K562 (cell line): ENCODE measurements around the gene PRTN3. TPM values are rescaled to one million over a fixed set of nuclear protein-coding genes. Genes with fewer than 3 reads are reported as not detected.

ENCODE experiments used
- ATAC-seq: fragments of 200-7000 bp; cut with Tn5 transposase; 3 replicates; pipeline ENCODE4 v1.9.1; 2020; ENCODE audit warnings: moderate library complexity
- BruUV-seq: library from RNA; stranded (reverse); fragments of 400-500 nt; replicated peaks from 2 replicates; lab custom pipeline; 2021; lab: Mats Ljungman, UMichigan
- CTCF ChIA-PET: fragments of 300-600 bp; formaldehyde crosslinking; extraction: SDS; loops from one replicate; lab custom pipeline; 2021; ENCODE audit warnings: low intra/inter-chr PET ratio; lab: Yijun Ruan, JAX
- POLR2A ChIA-PET: fragments of 300-600, 350-650 bp; sonication (Branson Sonifier 250); formaldehyde crosslinking; extraction: SDS; loops from one replicate; lab custom pipeline; 2021; ENCODE audit warnings: antibody characterized with exemption, inconsistent platforms; lab: Yijun Ruan, JAX
- DNase-seq, 4 experiments: peaks; one replicate each; pipeline versions ENCODE4 v3.0.0 to v3.0.0-alpha.2; 2011 to 2018; ENCODE audit warnings: low spot score in 3 of 4, mixed read lengths in 3 of 4; ENCODE audit errors: extremely low read depth in 1 of 4
- FAIRE-seq: peaks from 2 replicates; lab custom pipeline; 2011; peaks lifted over from hg19 to GRCh38; lab: Jason Lieb, UNC
- H2AFZ ChIP-seq: 2 replicates; pipeline ENCODE4 v1.6.0; 2011; ENCODE audit warnings: low read depth, low read length, control low read depth, inconsistent platforms
- H3K27ac ChIP-seq: fragments of 200-600 bp; 3 replicates; pipeline ENCODE4 v1.8.0; 2011; ENCODE audit warnings: low read depth, mild to moderate bottlenecking, control low read depth, inconsistent platforms, low read length, moderate library complexity, mixed read lengths; ENCODE audit errors: extremely low read depth
- H3K27me3 ChIP-seq, 2 experiments: fragments of 300-600 bp in 1 of 2; 2 replicates in 1 of 2; 3 replicates in 1 of 2; pipeline versions ENCODE4 v1.6.0 to v1.8.0; 2011; ENCODE audit warnings: inconsistent platforms in 2 of 2, low read length in 2 of 2, mild to moderate bottlenecking in 1 of 2, mixed read lengths in 1 of 2, moderate library complexity in 1 of 2; ENCODE audit not compliant: control insufficient read depth in 2 of 2, insufficient read depth in 2 of 2
- H3K36me3 ChIP-seq: fragments of 300-600 bp; 3 replicates; pipeline ENCODE4 v1.8.0; 2011; ENCODE audit warnings: mild to moderate bottlenecking, low read length, inconsistent platforms; ENCODE audit not compliant: control insufficient read depth, insufficient read depth
- H3K4me1 ChIP-seq, 2 experiments: fragments of 200-600 bp in 1 of 2; replicated peaks in 1 of 2; 2 replicates in 1 of 2; 3 replicates in 1 of 2; pipeline versions ENCODE4 v1.5.1 to v1.8.0; 2011; ENCODE audit warnings: inconsistent platforms in 2 of 2, low read length in 2 of 2, mild to moderate bottlenecking in 1 of 2, mixed read lengths in 1 of 2, moderate library complexity in 1 of 2; ENCODE audit not compliant: control insufficient read depth in 2 of 2, insufficient read depth in 2 of 2
- H3K4me2 ChIP-seq: 2 replicates; pipeline ENCODE4 v1.6.1; 2011; ENCODE audit warnings: low read length, control low read depth, inconsistent platforms, mixed read lengths; ENCODE audit not compliant: insufficient read depth
- H3K4me3 ChIP-seq: fragments of 200-600 bp; sonication (generic), shearing (Covaris generic); 2 replicates; pipeline ENCODE4 v1.5.1; 2016; ENCODE audit warnings: control low read depth, inconsistent platforms
- H3K79me2 ChIP-seq: fragments of 200-600 bp; 3 replicates; pipeline ENCODE4 v1.8.0; 2011; ENCODE audit warnings: low read length, inconsistent platforms; ENCODE audit not compliant: control insufficient read depth, insufficient read depth
- H3K9ac ChIP-seq, 2 experiments: 2 replicates each; pipeline versions ENCODE4 v1.6.0 to v1.6.1; 2011; ENCODE audit warnings: low read depth in 2 of 2, low read length in 2 of 2, control low read depth in 1 of 2, inconsistent platforms in 1 of 2, mild to moderate bottlenecking in 1 of 2, mixed read lengths in 1 of 2; ENCODE audit not compliant: insufficient read depth in 1 of 2
- H3K9me1 ChIP-seq: one replicate; pipeline ENCODE4 v1.6.0; 2011; ENCODE audit warnings: inconsistent platforms, mild to moderate bottlenecking, low read length, moderate library complexity; ENCODE audit not compliant: control insufficient read depth, insufficient read depth
- H3K9me3 ChIP-seq: replicated peaks from 2 replicates; pipeline ENCODE4 v1.5.1; 2011; ENCODE audit warnings: low read depth, low read length, inconsistent platforms; ENCODE audit not compliant: control insufficient read depth, insufficient read depth
- H4K20me1 ChIP-seq: replicated peaks from 2 replicates; pipeline ENCODE4 v1.6.1; 2011; ENCODE audit warnings: low read length, inconsistent platforms, mixed read lengths; ENCODE audit not compliant: control insufficient read depth, insufficient read depth
- PCBP1 ChIP-seq: fragments of 200-400 bp; formaldehyde crosslinking; IDR thresholded peaks from 2 replicates; pipeline ENCODE4 v1.6.1; 2018; ENCODE audit warnings: mild to moderate bottlenecking, low read depth, low read length; ENCODE audit not compliant: poor library complexity, severe bottlenecking
- TCFL5 ChIP-seq: fragments of 250-450 bp; sonication (Bioruptor Pico); conservative IDR thresholded peaks from 2 replicates; pipeline ENCODE4 v1.6.1; 2021; ENCODE audit warnings: mild to moderate bottlenecking, moderate library complexity, matching md5 sums
- TRIM24 ChIP-seq, 2 experiments: fragments of 450-650 bp; IDR thresholded peaks; 2 replicates each; pipeline ENCODE4 v1.6.1; 2016
- WGBS: fragments of 100-300 bp; shearing (Covaris generic); methylation state at CpG from one replicate; pipeline ENCODE4 v1.1.6; 2016; ENCODE audit warnings: low coverage, mixed read lengths; ENCODE audit not compliant: insufficient coverage; ENCODE audit errors: missing lambda C conversion rate; 5-methylcytosine and 5-hydroxymethylcytosine counted together
- in situ Hi-C: fragments of 300-500 bp; cut with MboI; formaldehyde crosslinking; loops from 4 replicates; pipeline ENCODE4 v1.15.0; 2018; ENCODE audit warnings: inconsistent platforms, mixed read lengths
- intact Hi-C: fragments of 100-400 bp; cut with micrococcal nuclease; formaldehyde crosslinking; loops from 2 replicates; pipeline ENCODE4 v1.14.2; 2022
- polyA plus RNA-seq, 8 experiments: library from polyadenylated mRNA; depleted of rRNA in 4 of 8; stranded (reverse) in 5 of 8; unstranded in 3 of 8; fragments of >200 nt; fragmentation: Nextera tagmentation in 2 of 8; fragmentation: Illumina TruSeq in 1 of 8; extraction: Ambion mirVana in 2 of 8; extraction: Trizol in 1 of 8; gene quantifications; 2 replicates each; pipeline versions ENCODE4 v1.2.1 to v1.2.3, GENCODE V29; 2011 to 2014; ENCODE audit warnings: inconsistent platforms in 1 of 8, missing spikeins in 1 of 8
- total RNA-seq, 7 experiments: library from RNA; depleted of rRNA in 6 of 7; stranded (reverse); fragments of >200 nt in 6 of 7; fragmentation: Illumina TruSeq in 2 of 7; extraction: Trizol in 2 of 7; gene quantifications; 2 replicates each; pipeline versions ENCODE4 v1.2.1 to v1.2.3, GENCODE V29; 2011 to 2021; ENCODE audit warnings: low replicate concordance in 1 of 7
- TF ChIP-seq, protein P1 (sequence below): fragments of 450-650 bp; formaldehyde crosslinking; IDR thresholded peaks from 2 replicates; pipeline ENCODE4 v1.4.0; 2022; ENCODE audit warnings: missing genetic modification characterization
- TF ChIP-seq, protein P2 (sequence below): sonication (generic); formaldehyde crosslinking; IDR thresholded peaks from 2 replicates; pipeline ENCODE4 v1.8.1; 2023; ENCODE audit warnings: mild to moderate bottlenecking, missing genetic modification reagents
- TF ChIP-seq, protein P3 (sequence below): fragments of 450-650 bp; IDR thresholded peaks from 2 replicates; pipeline ENCODE4 v1.6.1; 2017; ENCODE audit warnings: antibody characterized with exemption

The PRTN3 gene
- total and polyA plus RNA-seq, 9 of the 15 experiments (the other 6 are each of a cell fraction or from before 2014, with no cell fraction given) = 0.14 to 0.86 (median 0.43) TPM; not detected in 3

DNA sequence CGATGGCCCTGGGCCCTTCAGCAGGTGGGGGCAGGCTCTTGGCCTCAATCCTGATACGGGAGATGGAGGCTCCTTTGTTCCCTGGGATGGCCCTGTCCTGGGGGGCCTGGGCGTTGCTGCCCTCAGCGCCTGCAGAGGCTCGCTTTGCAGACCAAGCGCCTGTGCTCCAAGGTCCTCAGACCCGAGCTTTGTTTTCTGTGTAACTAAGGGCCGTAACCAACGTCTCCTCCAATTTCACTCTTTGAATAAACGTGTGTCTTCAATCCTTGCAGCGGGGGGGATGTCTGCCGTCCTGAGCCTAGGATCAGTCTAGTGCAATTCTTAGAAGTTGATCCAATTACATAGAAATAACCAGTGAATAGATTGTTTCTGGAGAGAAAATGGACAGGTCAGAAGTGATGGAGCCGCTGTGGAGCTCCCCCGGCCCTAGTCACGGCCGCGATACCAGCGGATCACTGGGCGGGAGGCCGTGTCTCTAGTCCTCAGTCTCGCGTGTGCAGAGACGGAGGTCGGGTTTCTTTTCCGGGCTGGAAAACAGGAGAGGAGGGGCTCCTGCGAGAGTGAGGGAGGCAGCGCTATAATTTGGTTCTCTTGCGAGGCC lies 38.2 kb upstream of the PRTN3 start:
- DNase-seq = peak in 2 of 4 experiments; percentile 18 to 22
- 97% methylated on average over 26 of the region's 28 CpGs for WGBS
- POLR2A ChIA-PET = interaction anchor here (0.7 to 2.1 kb wide), 3 partner anchors 9 to 174 kb away, joined by 3 to 8 read pairs (median 6); no protein-coding TSS in a partner anchor
- H3K4me2 ChIP-seq = no peak overlapping the region
- BruUV-seq = no TSS peak
- peaks cover 16% of the 10 kb centered on the region for H3K9me1 ChIP-seq
- H4K20me1 ChIP-seq = peaks cover 66% of the 10 kb centered on the region
- TF ChIP-seq TCFL5 (CRISPR knock-in tag) = no peak
- TF ChIP-seq PCBP1 = no peak
- TF ChIP-seq, protein P1, sequence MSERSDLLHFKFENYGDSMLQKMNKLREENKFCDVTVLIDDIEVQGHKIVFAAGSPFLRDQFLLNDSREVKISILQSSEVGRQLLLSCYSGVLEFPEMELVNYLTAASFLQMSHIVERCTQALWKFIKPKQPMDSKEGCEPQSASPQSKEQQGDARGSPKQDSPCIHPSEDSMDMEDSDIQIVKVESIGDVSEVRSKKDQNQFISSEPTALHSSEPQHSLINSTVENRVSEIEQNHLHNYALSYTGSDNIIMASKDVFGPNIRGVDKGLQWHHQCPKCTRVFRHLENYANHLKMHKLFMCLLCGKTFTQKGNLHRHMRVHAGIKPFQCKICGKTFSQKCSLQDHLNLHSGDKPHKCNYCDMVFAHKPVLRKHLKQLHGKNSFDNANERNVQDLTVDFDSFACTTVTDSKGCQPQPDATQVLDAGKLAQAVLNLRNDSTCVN = no peak
- TF ChIP-seq, protein P2, sequence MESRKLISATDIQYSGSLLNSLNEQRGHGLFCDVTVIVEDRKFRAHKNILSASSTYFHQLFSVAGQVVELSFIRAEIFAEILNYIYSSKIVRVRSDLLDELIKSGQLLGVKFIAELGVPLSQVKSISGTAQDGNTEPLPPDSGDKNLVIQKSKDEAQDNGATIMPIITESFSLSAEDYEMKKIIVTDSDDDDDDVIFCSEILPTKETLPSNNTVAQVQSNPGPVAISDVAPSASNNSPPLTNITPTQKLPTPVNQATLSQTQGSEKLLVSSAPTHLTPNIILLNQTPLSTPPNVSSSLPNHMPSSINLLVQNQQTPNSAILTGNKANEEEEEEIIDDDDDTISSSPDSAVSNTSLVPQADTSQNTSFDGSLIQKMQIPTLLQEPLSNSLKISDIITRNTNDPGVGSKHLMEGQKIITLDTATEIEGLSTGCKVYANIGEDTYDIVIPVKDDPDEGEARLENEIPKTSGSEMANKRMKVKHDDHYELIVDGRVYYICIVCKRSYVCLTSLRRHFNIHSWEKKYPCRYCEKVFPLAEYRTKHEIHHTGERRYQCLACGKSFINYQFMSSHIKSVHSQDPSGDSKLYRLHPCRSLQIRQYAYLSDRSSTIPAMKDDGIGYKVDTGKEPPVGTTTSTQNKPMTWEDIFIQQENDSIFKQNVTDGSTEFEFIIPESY (CRISPR knock-in tag) = peak; percentile 67
- TF ChIP-seq, protein P3, sequence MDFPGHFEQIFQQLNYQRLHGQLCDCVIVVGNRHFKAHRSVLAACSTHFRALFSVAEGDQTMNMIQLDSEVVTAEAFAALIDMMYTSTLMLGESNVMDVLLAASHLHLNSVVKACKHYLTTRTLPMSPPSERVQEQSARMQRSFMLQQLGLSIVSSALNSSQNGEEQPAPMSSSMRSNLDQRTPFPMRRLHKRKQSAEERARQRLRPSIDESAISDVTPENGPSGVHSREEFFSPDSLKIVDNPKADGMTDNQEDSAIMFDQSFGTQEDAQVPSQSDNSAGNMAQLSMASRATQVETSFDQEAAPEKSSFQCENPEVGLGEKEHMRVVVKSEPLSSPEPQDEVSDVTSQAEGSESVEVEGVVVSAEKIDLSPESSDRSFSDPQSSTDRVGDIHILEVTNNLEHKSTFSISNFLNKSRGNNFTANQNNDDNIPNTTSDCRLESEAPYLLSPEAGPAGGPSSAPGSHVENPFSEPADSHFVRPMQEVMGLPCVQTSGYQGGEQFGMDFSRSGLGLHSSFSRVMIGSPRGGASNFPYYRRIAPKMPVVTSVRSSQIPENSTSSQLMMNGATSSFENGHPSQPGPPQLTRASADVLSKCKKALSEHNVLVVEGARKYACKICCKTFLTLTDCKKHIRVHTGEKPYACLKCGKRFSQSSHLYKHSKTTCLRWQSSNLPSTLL = no peak
- no peak for TF ChIP-seq TRIM24 (IDR thresholded peaks at IDR 0.05)
- H3K79me2 ChIP-seq = peaks cover 100% of the 10 kb centered on the region
- H3K27ac ChIP-seq = no peak overlapping the region
- no peaks in the 10 kb centered on the region for H3K27me3 ChIP-seq
- H3K9ac ChIP-seq = peak overlapping the region in 1 of 2 experiments; percentile 94; a peak in 2 of 4 replicates
- H3K36me3 ChIP-seq = peaks cover 95% of the 10 kb centered on the region
- CTCF ChIA-PET = no interaction called here
- no peak overlapping the region for H3K4me3 ChIP-seq
- no peak for ATAC-seq
- no peaks in the 10 kb centered on the region; the same call in 1 of the 2 replicates for H3K9me3 ChIP-seq
- H3K4me1 ChIP-seq = peaks cover 22 to 83% of the 10 kb centered on the region in 2 experiments
- no peak for FAIRE-seq
- in situ Hi-C loops (no loop called here), intact Hi-C loops (no loop called here)
- no peak overlapping the region for H2AFZ ChIP-seq
